ENCODE results near the gene KLKB1.

The KLKB1 gene

DNA sequence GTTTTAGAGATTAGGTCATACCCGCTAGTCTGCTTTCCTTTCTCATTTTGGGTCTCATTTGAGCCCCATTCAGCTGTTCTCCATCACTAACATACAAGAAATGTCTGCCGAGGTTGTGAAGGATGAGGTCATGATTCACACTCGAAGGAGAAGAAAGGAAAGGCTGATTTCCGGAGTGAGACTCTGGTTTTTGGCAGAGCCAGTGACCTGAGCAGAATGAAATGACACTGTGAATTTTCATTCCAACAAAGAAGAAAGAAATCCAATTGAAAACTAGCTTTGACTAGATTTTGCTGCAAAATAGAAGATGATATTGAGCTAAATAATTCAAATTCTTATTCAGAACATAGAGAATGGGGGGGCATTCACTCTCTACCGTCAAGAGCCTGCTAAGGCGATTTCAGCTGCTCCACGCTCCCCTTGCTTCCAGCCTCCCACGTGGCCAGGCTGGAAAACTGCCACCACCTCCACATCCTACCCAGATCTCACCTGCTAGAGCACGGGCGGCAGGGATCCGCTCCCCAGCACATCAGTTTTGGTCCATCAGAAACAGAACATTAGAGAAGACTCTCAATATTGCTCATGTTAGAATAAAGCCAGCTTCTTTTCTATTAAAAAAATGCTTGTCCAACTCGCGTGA is 77.7 kb downstream of the KLKB1 start:
- no peak for DNase-seq (ENCODE audit: low spot score)
- in situ Hi-C loops (cut with MboI; ENCODE audit: low sequenced_read_pairs, unreplicated experiment), result no loop called here
- TF ChIP-seq, protein P1, sequence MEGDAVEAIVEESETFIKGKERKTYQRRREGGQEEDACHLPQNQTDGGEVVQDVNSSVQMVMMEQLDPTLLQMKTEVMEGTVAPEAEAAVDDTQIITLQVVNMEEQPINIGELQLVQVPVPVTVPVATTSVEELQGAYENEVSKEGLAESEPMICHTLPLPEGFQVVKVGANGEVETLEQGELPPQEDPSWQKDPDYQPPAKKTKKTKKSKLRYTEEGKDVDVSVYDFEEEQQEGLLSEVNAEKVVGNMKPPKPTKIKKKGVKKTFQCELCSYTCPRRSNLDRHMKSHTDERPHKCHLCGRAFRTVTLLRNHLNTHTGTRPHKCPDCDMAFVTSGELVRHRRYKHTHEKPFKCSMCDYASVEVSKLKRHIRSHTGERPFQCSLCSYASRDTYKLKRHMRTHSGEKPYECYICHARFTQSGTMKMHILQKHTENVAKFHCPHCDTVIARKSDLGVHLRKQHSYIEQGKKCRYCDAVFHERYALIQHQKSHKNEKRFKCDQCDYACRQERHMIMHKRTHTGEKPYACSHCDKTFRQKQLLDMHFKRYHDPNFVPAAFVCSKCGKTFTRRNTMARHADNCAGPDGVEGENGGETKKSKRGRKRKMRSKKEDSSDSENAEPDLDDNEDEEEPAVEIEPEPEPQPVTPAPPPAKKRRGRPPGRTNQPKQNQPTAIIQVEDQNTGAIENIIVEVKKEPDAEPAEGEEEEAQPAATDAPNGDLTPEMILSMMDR (IDR thresholded peaks at IDR 0.05; ENCODE audit: borderline replicate concordance, control extremely low read depth, extremely low read depth, insufficient read depth, missing control alignments), result no peak

DNA sequence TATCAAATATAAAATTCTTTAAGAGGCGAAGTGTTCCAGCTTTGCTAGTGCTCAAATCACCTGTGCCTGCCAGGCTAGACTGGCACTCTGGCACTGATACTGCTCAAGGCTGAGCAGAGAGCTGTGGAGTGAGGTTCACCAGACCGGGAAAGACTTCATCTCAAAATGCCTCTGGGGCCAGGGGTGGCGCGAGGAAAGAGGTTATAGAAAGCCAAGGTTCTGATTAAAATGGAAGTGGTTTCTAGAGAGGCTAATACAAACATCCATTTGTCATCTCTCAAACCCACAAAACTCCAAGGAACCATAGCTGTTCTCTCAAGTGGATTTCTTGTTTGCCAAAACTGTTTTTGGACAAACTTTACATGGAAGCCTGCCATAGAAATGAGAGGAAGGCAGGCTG is 80.2 kb downstream of the KLKB1 start:
- no peak for DNase-seq (ENCODE audit: low spot score)
- TF ChIP-seq, protein P1 (IDR thresholded peaks at IDR 0.05; ENCODE audit: borderline replicate concordance, control extremely low read depth, extremely low read depth, insufficient read depth, missing control alignments), result no peak
- in situ Hi-C loops (cut with MboI; ENCODE audit: low sequenced_read_pairs, unreplicated experiment), result no loop called here

DNA sequence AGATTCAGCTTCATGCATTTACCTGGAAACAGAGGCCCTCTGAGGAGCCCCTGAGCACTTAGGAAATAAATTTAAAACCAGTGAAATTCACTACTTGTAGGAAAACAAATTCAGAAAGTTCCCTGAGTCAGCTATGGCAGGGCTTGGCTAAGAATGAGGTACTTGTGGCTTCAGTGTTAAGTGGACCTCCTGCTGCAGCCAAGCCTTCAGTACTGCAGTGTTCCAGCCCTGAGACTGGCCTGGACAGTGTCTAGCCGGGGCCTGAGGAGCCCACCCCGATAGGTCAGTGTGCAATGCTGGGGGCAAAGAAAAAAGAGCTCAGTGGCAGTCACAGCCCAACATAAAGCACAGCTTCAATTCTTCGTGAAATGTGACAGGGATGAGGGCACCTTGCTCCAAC is 80.6 kb downstream of the KLKB1 start:
- in situ Hi-C loops (cut with MboI; ENCODE audit: low sequenced_read_pairs, unreplicated experiment), result no loop called here
- TF ChIP-seq, protein P1 (IDR thresholded peaks at IDR 0.05; ENCODE audit: borderline replicate concordance, control extremely low read depth, extremely low read depth, insufficient read depth, missing control alignments), result no peak
- no peak for DNase-seq (ENCODE audit: low spot score)
